CD4-positive, alpha-beta T cell treated with Interleukin-12 subunit alpha and Interleukin-12 subunit beta, for 1 hour (primary cell): ENCODE results near the gene CRY2.
"Not testable (repeated sequence)": the region's sequence is repeated elsewhere in the genome, so short reads cannot be mapped to it uniquely, and the experiment has no call there.

Experiments used
- DNase-seq: peaks from one replicate; pipeline ENCODE4 v3.0.0-alpha.2; 2020

CRY2 gene

GRCh38 chr11:45846974-45847910 is at the start of gene CRY2:
Gene CRY2 (plus strand): TSS chr11:45847475. CDS start chr11:45847491, 16 bp downstream.
- peak; percentile 99 for DNase-seq

- no peak for DNase-seq
Observed at GRCh38 chr11:45798793-45799441, 48.4 kb upstream of the CRY2 start.

GRCh38 chr11:45799562-45799961 is 47.7 kb upstream of the CRY2 start:
- DNase-seq = no peak

GRCh38 chr11:45800261-45800660 is 47.0 kb upstream of the CRY2 start:
- DNase-seq = no peak

- no peak for DNase-seq
Observed at GRCh38 chr11:45801723-45802315, 45.5 kb upstream of the CRY2 start.

GRCh38 chr11:45802531-45803317 is 44.6 kb upstream of the CRY2 start:
- no peak for DNase-seq

- peak; percentile 67 for DNase-seq
Observed at GRCh38 chr11:45803971-45804760, 43.1 kb upstream of the CRY2 start.

GRCh38 chr11:45804761-45805304 is 42.4 kb upstream of the CRY2 start, which contains the start of gene SLC35C1:
Gene SLC35C1 (plus strand): TSS chr11:45805149. CDS start chr11:45805802, 653 bp downstream.
- DNase-seq = peak; percentile 95

GRCh38 chr11:45805305-45806071 is 41.8 kb upstream of the CRY2 start:
- no peak for DNase-seq

GRCh38 chr11:45806072-45806933 is 41.0 kb upstream of the CRY2 start:
- no peak for DNase-seq

- DNase-seq = no peak
Observed at GRCh38 chr11:45806937-45807791, 40.1 kb upstream of the CRY2 start.

GRCh38 chr11:45807792-45808238 is 39.5 kb upstream of the CRY2 start:
- DNase-seq = no peak

- DNase-seq = not testable (repeated sequence)
Observed at GRCh38 chr11:45808427-45808826, 38.8 kb upstream of the CRY2 start.

GRCh38 chr11:45809456-45810395 is 37.5 kb upstream of the CRY2 start:
- no peak for DNase-seq

GRCh38 chr11:45810431-45811108 is 36.7 kb upstream of the CRY2 start:
- no peak for DNase-seq

- DNase-seq = no peak
Observed at GRCh38 chr11:45811109-45811435, 36.2 kb upstream of the CRY2 start.
